ENCODE measurements around the gene CYTH4. TPM values are rescaled to one million over a fixed set of nuclear protein-coding genes. Genes with fewer than 3 reads are reported as not detected.
A peak's percentile ranks its signal among the peaks of the same experiment; 100 is the strongest.

The CYTH4 gene
- total and polyA plus RNA-seq, 2 of the 13 experiments (the other 11 are each of a cell fraction or from before 2014, with no cell fraction given): not detected

DNA sequence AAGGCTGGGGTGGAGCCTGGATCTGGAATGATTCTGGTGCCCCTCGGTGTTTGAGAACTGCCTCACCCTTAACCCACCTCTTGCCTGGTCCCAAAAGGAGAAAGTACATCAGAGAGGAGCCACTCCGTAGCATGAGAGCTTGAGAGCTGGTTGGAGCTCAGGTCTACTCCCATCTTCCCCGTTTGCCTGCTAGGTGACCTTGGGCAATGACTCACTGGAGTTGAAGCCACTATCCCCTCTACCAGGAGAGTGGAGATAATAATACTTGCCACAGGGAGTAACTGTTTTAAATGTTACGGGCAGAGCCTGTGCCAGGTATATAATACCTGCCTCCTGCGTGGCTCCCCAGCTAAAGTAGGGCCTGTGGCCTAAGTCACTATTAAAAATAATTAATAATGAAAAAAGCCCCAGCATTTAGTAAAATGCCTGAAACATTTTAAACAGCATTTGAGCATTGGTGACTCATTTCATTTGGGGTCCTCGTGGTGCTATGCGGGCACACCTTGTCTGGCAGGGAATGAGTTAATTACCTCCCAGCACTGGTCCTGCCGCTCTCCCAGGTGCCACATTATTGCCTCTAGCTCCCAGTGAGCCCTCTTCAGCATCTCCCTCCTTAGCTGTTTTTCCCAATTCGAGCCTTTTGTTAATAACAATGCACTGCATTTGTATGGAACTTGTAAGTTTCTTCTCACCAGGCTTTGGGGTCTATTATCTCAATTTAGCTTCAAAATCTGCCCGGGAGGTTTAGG, 22.5 kb downstream of the CYTH4 start (continued):
- TF ChIP-seq ZNF451 (CRISPR knock-in tag; IDR thresholded peaks at IDR 0.05) (no peak), ZSCAN22 (CRISPR knock-in tag; IDR thresholded peaks at IDR 0.05) (no peak), ZNF569 (CRISPR knock-in tag; IDR thresholded peaks at IDR 0.05; ENCODE audit: borderline replicate concordance) (no peak), THAP8 (CRISPR knock-in tag; IDR thresholded peaks at IDR 0.05; ENCODE audit: borderline replicate concordance) (no peak), REST (IDR thresholded peaks at IDR 0.05; ENCODE audit: borderline replicate concordance in 1 of 2, low read depth in 1 of 2, low read length in 2 of 2) (no peak), EZH2 (conservative IDR thresholded peaks at IDR 0.05; ENCODE audit: low read depth, low read length) (no peak), FOSL2 (CRISPR knock-in tag; IDR thresholded peaks at IDR 0.05) (peak; percentile 56), ZNF576 (CRISPR knock-in tag; IDR thresholded peaks at IDR 0.05) (no peak), ESRRA (CRISPR knock-in tag; IDR thresholded peaks at IDR 0.05; ENCODE audit: low read depth) (0 out of 2 replicates have a peak, but pooled peaks have one; percentile 36), ZNF629 (CRISPR knock-in tag; conservative IDR thresholded peaks at IDR 0.05) (no peak), SNAI1 (CRISPR knock-in tag; IDR thresholded peaks at IDR 0.05; ENCODE audit: borderline replicate concordance) (no peak), ZBTB2 (CRISPR knock-in tag; IDR thresholded peaks at IDR 0.05; ENCODE audit: low read depth) (no peak), NFKB2 (CRISPR knock-in tag; IDR thresholded peaks at IDR 0.05; ENCODE audit: borderline replicate concordance) (no peak)
- TF ChIP-seq, protein P1, sequence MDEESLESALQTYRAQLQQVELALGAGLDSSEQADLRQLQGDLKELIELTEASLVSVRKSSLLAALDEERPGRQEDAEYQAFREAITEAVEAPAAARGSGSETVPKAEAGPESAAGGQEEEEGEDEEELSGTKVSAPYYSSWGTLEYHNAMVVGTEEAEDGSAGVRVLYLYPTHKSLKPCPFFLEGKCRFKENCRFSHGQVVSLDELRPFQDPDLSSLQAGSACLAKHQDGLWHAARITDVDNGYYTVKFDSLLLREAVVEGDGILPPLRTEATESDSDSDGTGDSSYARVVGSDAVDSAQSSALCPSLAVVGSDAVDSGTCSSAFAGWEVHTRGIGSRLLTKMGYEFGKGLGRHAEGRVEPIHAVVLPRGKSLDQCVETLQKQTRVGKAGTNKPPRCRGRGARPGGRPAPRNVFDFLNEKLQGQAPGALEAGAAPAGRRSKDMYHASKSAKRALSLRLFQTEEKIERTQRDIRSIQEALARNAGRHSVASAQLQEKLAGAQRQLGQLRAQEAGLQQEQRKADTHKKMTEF (CRISPR knock-in tag; IDR thresholded peaks at IDR 0.05): no peak
